VCaP (cell line): ENCODE measurements around the gene EXOSC10.

Experiments
- H3K27ac ChIP-seq: fragments of 450-650 bp; 2 replicates; pipeline ENCODE4 v1.5.1; 2017
- TF ChIP-seq, protein P1 (sequence below): fragments of 450-650 bp; conservative IDR thresholded peaks from 2 replicates; pipeline ENCODE4 v1.5.1; 2017; ENCODE audit warnings: mild to moderate bottlenecking, moderate library complexity

EXOSC10 gene

DNA sequence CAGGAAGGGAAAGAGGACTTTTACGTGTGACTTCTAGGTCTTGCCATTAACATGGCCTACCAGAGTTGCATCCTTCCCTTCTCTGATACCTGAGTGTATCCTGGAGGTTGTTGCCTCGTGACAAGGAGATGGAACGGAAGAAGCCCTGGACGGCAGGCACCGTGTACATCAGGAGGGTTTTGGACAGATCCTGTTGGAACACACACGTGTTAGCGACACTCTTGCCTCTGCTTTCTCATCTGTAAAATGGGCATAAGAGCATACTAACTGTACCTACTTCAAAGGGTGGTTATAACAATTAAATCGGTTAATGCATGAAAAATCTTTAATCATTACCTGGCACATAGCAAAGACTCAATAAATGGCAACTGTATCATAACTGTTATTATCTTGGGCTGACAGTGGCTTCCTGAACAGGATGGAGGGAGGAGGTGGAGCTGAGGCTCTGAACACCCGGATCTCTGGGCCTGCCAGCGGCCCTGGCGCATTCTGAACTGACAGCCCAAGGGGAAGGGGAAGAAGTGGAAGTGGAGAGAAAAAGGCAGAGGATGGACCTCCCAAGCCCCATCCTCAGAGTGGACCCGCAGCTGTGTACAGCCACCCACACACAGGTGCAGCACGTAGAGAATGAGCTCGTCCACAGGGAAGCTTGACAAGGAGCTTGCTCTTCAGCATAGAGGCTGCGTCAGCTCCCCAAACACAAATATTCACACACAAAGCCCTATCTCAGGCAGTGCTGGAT is 30.2 kb upstream of the EXOSC10 start:
- H3K27ac ChIP-seq = no peak overlapping the region
- TF ChIP-seq, protein P1, sequence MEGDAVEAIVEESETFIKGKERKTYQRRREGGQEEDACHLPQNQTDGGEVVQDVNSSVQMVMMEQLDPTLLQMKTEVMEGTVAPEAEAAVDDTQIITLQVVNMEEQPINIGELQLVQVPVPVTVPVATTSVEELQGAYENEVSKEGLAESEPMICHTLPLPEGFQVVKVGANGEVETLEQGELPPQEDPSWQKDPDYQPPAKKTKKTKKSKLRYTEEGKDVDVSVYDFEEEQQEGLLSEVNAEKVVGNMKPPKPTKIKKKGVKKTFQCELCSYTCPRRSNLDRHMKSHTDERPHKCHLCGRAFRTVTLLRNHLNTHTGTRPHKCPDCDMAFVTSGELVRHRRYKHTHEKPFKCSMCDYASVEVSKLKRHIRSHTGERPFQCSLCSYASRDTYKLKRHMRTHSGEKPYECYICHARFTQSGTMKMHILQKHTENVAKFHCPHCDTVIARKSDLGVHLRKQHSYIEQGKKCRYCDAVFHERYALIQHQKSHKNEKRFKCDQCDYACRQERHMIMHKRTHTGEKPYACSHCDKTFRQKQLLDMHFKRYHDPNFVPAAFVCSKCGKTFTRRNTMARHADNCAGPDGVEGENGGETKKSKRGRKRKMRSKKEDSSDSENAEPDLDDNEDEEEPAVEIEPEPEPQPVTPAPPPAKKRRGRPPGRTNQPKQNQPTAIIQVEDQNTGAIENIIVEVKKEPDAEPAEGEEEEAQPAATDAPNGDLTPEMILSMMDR = no peak

DNA sequence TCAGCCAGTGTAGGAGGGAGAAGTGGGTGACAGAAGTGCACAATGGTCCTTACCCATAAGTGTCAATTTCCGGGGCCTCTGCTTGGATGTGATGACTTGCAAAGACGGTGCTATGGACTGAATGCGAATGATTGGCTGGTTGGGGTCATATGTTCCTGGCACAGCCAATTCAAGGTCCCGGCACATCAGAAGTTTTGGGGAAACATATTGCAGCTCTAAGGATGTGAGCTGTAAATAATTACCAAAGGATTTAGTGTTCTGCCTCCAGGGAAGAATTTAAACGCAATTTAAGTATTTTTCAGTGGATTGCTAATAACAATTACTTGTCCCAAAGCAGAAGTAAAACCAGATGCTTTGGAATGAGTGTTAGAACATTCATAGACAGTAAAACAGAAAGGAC is 26.9 kb upstream of the EXOSC10 start:
- no peak overlapping the region for H3K27ac ChIP-seq
- TF ChIP-seq, protein P1 = no peak

DNA sequence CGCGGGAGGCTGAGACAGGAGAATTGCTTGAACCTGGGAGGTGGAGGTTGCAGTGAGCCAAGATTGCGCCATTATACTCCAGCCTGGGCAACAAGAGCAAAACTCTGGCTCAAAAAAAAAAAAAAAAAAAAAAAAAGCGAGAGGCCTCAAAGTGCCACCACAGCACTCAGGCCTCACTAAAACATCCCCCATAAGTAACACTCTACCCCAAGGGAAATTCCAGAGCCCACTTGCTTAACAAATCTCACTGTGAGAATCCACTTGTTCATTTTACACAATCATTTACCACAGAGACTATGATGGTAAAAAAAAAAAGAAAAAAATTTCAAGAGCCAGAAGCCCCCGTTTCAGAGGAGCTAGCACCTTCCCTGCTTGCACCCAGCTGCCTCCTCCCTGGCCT is 26.3 kb upstream of the EXOSC10 start:
- no peak overlapping the region for H3K27ac ChIP-seq
- TF ChIP-seq, protein P1 = no peak

DNA sequence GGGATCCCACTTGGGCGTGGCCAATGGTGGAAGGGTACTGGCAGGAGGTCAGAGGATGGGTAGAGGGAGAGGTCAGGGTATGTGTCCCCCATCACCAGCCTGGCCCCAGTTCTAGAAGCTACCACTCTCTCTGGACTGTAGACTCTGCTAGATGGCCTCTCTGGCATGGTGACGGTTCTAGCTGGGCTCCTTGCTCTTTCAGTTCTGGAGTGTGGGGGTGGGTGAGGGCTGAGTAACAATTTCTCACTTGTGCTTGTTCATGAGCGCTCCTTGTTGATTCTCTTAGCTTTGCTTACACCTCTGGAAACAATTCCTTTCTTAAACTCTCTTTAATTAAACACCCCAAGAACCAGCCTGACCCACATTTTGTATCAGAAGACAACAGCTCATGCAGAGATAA is 25.3 kb upstream of the EXOSC10 start:
- no peak overlapping the region for H3K27ac ChIP-seq
- TF ChIP-seq, protein P1 = no peak

DNA sequence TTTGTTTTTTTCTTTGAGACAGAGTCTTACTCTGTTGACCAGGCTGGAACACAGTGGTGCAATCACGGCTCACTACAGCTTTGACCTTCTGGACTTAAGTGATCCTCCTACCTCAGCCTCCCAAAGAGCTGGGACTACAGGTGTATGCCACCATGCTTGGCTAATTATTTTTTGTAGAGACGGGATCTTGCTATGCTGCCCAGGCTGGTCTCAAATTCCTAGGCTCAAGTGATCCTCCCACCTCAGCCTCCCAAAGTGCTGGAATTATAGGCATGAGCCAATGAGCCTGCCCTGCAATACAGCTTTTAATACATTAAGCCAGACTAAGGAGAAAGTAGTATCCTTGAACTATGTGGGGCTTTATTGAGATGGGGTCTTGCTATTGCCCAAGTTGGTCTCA is 16.6 kb upstream of the EXOSC10 start:
- H3K27ac ChIP-seq = peak overlapping the region; percentile 81
- TF ChIP-seq, protein P1 = no peak

DNA sequence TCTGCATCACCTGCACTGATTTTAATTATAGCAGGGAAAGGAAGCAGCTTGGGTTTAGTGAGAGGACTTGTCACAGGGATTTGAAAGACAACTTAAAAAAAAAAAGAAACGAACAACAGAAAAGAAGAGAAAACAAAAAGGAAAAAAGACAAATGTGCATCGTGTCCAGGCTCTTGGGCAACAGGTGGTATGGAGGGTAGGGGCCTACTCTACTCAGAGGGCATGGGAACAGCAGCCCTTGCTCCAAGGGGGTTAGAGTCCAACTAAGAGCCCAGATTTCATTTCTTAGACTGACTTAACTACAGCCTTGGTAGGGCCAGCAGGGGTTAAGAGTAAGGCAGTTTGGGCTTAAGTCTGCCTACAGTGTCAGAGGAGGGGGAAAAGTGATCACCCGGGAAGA is 15.3 kb upstream of the EXOSC10 start:
- TF ChIP-seq, protein P1 = no peak
- peak overlapping the region; percentile 81 for H3K27ac ChIP-seq

DNA sequence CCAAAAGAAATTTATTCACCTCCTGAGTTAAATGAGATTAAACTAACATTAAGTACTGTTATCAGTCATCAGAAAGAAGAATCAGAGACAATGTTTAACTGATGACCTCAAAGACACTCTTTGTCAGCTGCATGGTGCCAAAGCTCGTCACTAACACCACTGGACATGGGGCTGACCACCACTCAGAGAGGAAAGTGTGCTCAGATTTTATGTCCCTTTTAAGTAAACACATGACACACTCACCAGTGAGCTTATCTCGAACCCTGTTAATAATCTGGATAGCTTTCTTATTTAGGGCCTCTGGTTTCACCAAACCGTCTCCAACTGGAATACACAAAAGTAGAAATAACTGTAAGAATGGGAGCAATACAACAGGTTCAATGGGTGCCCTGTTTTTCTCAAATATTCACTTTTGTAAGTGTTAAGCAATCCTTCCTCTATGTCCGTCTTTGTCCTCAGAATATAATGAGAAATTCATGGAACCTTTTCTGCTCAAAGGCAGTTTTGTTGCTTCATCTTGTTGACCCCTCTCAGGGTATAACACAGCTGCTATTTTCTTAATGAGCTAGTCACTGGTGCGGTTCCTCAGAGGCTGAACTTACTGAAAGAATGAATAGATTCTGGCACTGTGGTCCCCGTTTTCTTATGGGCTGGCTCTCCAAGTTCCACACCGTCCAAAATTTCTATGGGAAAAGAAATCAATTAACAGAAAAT is 9.5 kb upstream of the EXOSC10 start:
- H3K27ac ChIP-seq = no peak overlapping the region
- TF ChIP-seq, protein P1 = no peak
